Liver (tissue), 9 donors: ENCODE measurements around the gene DNM3. TPM values are rescaled to one million over a fixed set of nuclear protein-coding genes. Genes with fewer than 3 reads are reported as not detected.

Source experiments
- DNase-seq: peaks from one replicate; pipeline ENCODE4 v3.0.0-alpha.2; 2017; ENCODE audit warnings: low spot score
- H3K27ac ChIP-seq, 2 donors: one replicate each; pipeline ENCODE4 v1.7.0; 2013; ENCODE audit warnings: inconsistent platforms in 2 of 2, low read length in 2 of 2, control low read depth in 1 of 2, low read depth in 1 of 2, mild to moderate bottlenecking in 1 of 2
- H3K27me3 ChIP-seq, 4 donors: one replicate each; pipeline versions ENCODE4 v1.6.1 to v1.7.0; 2013; ENCODE audit warnings: low read length in 3 of 4, inconsistent platforms in 1 of 4, mild to moderate bottlenecking in 1 of 4, moderate library complexity in 1 of 4; ENCODE audit not compliant: control insufficient read depth in 4 of 4, insufficient read depth in 4 of 4
- H3K36me3 ChIP-seq, 4 donors: one replicate each; pipeline versions ENCODE4 v1.6.1 to v1.7.0; 2013; ENCODE audit warnings: low read length in 3 of 4, mild to moderate bottlenecking in 3 of 4, low read depth in 1 of 4, moderate library complexity in 1 of 4; ENCODE audit not compliant: control insufficient read depth in 4 of 4, insufficient read depth in 3 of 4
- H3K4me1 ChIP-seq, 4 donors: one replicate each; pipeline versions ENCODE4 v1.6.1 to v1.7.0; 2013; ENCODE audit warnings: low read length in 3 of 4, mild to moderate bottlenecking in 3 of 4, moderate library complexity in 1 of 4; ENCODE audit not compliant: control insufficient read depth in 4 of 4, insufficient read depth in 4 of 4
- H3K4me3 ChIP-seq, 3 donors: one replicate each; pipeline versions ENCODE4 v1.6.1 to v1.7.0; 2013; ENCODE audit warnings: low read length in 3 of 3, control low read depth in 1 of 3, low read depth in 1 of 3, mild to moderate bottlenecking in 1 of 3
- H3K9ac ChIP-seq, 2 donors: one replicate each; pipeline ENCODE4 v1.7.0; 2013; ENCODE audit warnings: low read length in 2 of 2, mild to moderate bottlenecking in 2 of 2, moderate library complexity in 2 of 2, control low read depth in 1 of 2, low read depth in 1 of 2
- H3K9me3 ChIP-seq, 4 donors: one replicate each; pipeline versions ENCODE4 v1.6.1 to v1.7.0; 2013; ENCODE audit warnings: low read length in 3 of 4; ENCODE audit not compliant: control insufficient read depth in 4 of 4
- EGR1 ChIP-seq, 2 donors: IDR thresholded peaks; 2 replicates each; pipeline ENCODE4 v1.6.1; 2016 to 2018; ENCODE audit warnings: antibody characterized with exemption in 2 of 2, low read depth in 2 of 2
- FOXA2 ChIP-seq: IDR thresholded peaks from 2 replicates; pipeline ENCODE4 v1.6.1; 2016; ENCODE audit warnings: antibody characterized with exemption
- GABPA ChIP-seq, 2 donors: IDR thresholded peaks in 1 of 2; conservative IDR thresholded peaks in 1 of 2; 2 replicates each; pipeline ENCODE4 v1.6.1; 2016; ENCODE audit warnings: antibody characterized with exemption in 2 of 2, mild to moderate bottlenecking in 1 of 2, moderate library complexity in 1 of 2
- HNF4A ChIP-seq, 2 donors: conservative IDR thresholded peaks; 2 replicates each; pipeline ENCODE4 v1.6.1; 2016; ENCODE audit warnings: antibody characterized with exemption in 2 of 2, mild to moderate bottlenecking in 2 of 2
- HNF4G ChIP-seq: IDR thresholded peaks from 2 replicates; pipeline ENCODE4 v1.6.1; 2016; ENCODE audit warnings: antibody characterized with exemption
- JUND ChIP-seq, 2 donors: IDR thresholded peaks; 2 replicates each; pipeline ENCODE4 v1.6.1; 2016; ENCODE audit warnings: antibody characterized with exemption in 2 of 2
- NR2F2 ChIP-seq: IDR thresholded peaks from 2 replicates; pipeline ENCODE4 v1.6.1; 2016; ENCODE audit warnings: antibody characterized with exemption
- SP1 ChIP-seq: IDR thresholded peaks from 2 replicates; pipeline ENCODE4 v1.6.1; 2018; ENCODE audit warnings: antibody characterized with exemption, mild to moderate bottlenecking
- TAF1 ChIP-seq: conservative IDR thresholded peaks from 2 replicates; pipeline ENCODE4 v1.6.1; 2016; ENCODE audit warnings: antibody characterized with exemption, mild to moderate bottlenecking
- YY1 ChIP-seq: IDR thresholded peaks from 2 replicates; pipeline ENCODE4 v1.6.1; 2016; ENCODE audit warnings: antibody characterized with exemption, mild to moderate bottlenecking
- WGBS: extraction: QIAGEN DNeasy Blood & Tissue Kit; methylation state at CpG from one replicate; pipeline ENCODE4 v1.1.7; 2013; 5-methylcytosine and 5-hydroxymethylcytosine counted together
- polyA plus RNA-seq, 2 donors: library from polyadenylated mRNA; stranded (reverse) in 1 of 2; unstranded in 1 of 2; fragments of 200-250 nt in 1 of 2; fragments of >200 nt in 1 of 2; fragmentation: Nextera tagmentation in 1 of 2; extraction: Ambion mirVana in 1 of 2; gene quantifications; one replicate each; pipeline versions ENCODE4 v1.2.1 to v1.2.3, GENCODE V29; 2013 to 2015
- total RNA-seq, 2 donors: library from RNA; depleted of rRNA; stranded (reverse); fragments of >200 nt; gene quantifications; one replicate each; pipeline ENCODE4 v1.2.3, GENCODE V29; 2014
- TF ChIP-seq, protein P1 (sequence below): fragments of 150-350 bp; IDR thresholded peaks from 2 replicates; pipeline ENCODE4 v1.5.1; 2017; ENCODE audit warnings: improper control_type of control experiment, low read depth, low read length; ENCODE audit not compliant: missing input control
- TF ChIP-seq, protein P2 (sequence below): IDR thresholded peaks from 2 replicates; pipeline ENCODE4 v1.6.1; 2016; ENCODE audit warnings: antibody characterized with exemption, mild to moderate bottlenecking
- TF ChIP-seq, protein P3 (sequence below): IDR thresholded peaks from 2 replicates; pipeline ENCODE4 v1.6.1; 2016; ENCODE audit warnings: antibody characterized with exemption
- TF ChIP-seq, protein P4 (sequence below): IDR thresholded peaks from 2 replicates; pipeline ENCODE4 v1.6.1; 2016; ENCODE audit warnings: antibody characterized with exemption
- TF ChIP-seq, protein P5 (sequence below): IDR thresholded peaks from 2 replicates; pipeline ENCODE4 v1.6.1; 2016; ENCODE audit warnings: antibody characterized with exemption
- donor health status: healthy.
- donor health status: healthy.
- donor health status: healthy.
- donor health status: healthy.
- donor health status: healthy.

DNM3 gene
- total and polyA plus RNA-seq, 4 donors: 0.08 to 3.2 (median 1.0) TPM

DNA sequence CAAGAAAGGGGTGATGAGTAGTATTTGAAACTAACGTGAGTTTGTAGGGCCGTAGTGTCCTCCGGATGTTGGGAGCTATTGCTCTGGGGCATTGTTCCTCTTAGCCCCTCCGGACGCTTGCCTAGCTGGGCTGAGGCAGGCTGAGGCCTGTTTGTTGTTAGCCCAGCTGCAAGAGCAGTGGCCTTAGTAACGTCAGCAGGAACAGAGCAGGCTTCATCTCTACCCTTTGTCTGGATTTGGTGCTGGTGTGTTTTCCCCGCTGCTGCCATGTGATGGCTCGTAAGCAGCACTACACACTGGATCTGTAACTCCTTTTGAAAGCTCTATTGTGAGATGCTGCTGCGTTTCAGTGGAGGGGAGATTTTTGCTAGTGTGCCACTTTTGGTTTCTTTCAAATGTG is 57.6 kb downstream of the DNM3 start:
- Histone ChIP-seq H3K27ac (no peak overlapping the region), H3K9ac (no peak overlapping the region), H3K4me1 (no peaks in the 10 kb centered on the region), H3K4me3 (no peak overlapping the region), H3K27me3 (no peaks in the 10 kb centered on the region), H3K36me3 (no peaks in the 10 kb centered on the region), H3K9me3 (peaks cover 0 to 2% (median 0%) of the 10 kb centered on the region in 4 donors)
- 80% methylated on average over 9 of the region's 9 CpGs for WGBS
- no peak for DNase-seq
- TF ChIP-seq, protein P1, sequence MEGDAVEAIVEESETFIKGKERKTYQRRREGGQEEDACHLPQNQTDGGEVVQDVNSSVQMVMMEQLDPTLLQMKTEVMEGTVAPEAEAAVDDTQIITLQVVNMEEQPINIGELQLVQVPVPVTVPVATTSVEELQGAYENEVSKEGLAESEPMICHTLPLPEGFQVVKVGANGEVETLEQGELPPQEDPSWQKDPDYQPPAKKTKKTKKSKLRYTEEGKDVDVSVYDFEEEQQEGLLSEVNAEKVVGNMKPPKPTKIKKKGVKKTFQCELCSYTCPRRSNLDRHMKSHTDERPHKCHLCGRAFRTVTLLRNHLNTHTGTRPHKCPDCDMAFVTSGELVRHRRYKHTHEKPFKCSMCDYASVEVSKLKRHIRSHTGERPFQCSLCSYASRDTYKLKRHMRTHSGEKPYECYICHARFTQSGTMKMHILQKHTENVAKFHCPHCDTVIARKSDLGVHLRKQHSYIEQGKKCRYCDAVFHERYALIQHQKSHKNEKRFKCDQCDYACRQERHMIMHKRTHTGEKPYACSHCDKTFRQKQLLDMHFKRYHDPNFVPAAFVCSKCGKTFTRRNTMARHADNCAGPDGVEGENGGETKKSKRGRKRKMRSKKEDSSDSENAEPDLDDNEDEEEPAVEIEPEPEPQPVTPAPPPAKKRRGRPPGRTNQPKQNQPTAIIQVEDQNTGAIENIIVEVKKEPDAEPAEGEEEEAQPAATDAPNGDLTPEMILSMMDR: no peak
- TF ChIP-seq EGR1 (IDR thresholded peaks at IDR 0.05; ENCODE audit: low read depth in 2 of 2): no peak
- TF ChIP-seq HNF4G: no peak
- no peak for TF ChIP-seq NR2F2

DNA sequence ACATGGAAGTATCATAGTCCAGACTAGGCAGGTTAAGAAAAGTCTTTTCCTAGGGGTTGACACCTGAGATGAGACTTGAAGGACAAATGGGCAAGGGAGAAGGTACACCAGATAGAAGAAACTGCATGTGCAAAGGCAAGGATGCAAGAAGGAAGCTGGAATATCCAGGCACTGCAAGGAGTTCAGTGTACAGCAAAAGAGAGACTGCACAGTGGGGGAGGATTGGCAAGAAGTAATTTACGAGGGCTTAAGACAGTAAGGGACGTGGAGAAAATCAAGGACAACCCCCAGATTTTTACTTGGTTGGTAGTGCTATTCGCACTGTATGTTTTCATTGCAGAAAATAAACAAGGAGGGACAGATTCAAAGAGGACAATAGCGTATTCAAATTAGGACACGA is 58.5 kb downstream of the DNM3 start:
- Histone ChIP-seq H3K4me1 (no peaks in the 10 kb centered on the region), H3K9me3 (no peaks in the 10 kb centered on the region), H3K27ac (no peak overlapping the region), H3K27me3 (no peaks in the 10 kb centered on the region), H3K9ac (no peak overlapping the region), H3K36me3 (no peaks in the 10 kb centered on the region), H3K4me3 (no peak overlapping the region)
- DNase-seq: no peak
- TF ChIP-seq HNF4G: no peak
- TF ChIP-seq SP1: no peak
- no peak for TF ChIP-seq YY1
- TF ChIP-seq FOXA2: no peak
- TF ChIP-seq, protein P1: no peak
- TF ChIP-seq GABPA (IDR thresholded peaks at IDR 0.05 in 1 of 2, conservative IDR thresholded peaks at IDR 0.05 in 1 of 2): no peak
- TF ChIP-seq, protein P2, sequence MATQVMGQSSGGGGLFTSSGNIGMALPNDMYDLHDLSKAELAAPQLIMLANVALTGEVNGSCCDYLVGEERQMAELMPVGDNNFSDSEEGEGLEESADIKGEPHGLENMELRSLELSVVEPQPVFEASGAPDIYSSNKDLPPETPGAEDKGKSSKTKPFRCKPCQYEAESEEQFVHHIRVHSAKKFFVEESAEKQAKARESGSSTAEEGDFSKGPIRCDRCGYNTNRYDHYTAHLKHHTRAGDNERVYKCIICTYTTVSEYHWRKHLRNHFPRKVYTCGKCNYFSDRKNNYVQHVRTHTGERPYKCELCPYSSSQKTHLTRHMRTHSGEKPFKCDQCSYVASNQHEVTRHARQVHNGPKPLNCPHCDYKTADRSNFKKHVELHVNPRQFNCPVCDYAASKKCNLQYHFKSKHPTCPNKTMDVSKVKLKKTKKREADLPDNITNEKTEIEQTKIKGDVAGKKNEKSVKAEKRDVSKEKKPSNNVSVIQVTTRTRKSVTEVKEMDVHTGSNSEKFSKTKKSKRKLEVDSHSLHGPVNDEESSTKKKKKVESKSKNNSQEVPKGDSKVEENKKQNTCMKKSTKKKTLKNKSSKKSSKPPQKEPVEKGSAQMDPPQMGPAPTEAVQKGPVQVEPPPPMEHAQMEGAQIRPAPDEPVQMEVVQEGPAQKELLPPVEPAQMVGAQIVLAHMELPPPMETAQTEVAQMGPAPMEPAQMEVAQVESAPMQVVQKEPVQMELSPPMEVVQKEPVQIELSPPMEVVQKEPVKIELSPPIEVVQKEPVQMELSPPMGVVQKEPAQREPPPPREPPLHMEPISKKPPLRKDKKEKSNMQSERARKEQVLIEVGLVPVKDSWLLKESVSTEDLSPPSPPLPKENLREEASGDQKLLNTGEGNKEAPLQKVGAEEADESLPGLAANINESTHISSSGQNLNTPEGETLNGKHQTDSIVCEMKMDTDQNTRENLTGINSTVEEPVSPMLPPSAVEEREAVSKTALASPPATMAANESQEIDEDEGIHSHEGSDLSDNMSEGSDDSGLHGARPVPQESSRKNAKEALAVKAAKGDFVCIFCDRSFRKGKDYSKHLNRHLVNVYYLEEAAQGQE: no peak
- TF ChIP-seq TAF1: no peak
- no peak for TF ChIP-seq HNF4A (conservative IDR thresholded peaks at IDR 0.05)
- TF ChIP-seq, protein P3, sequence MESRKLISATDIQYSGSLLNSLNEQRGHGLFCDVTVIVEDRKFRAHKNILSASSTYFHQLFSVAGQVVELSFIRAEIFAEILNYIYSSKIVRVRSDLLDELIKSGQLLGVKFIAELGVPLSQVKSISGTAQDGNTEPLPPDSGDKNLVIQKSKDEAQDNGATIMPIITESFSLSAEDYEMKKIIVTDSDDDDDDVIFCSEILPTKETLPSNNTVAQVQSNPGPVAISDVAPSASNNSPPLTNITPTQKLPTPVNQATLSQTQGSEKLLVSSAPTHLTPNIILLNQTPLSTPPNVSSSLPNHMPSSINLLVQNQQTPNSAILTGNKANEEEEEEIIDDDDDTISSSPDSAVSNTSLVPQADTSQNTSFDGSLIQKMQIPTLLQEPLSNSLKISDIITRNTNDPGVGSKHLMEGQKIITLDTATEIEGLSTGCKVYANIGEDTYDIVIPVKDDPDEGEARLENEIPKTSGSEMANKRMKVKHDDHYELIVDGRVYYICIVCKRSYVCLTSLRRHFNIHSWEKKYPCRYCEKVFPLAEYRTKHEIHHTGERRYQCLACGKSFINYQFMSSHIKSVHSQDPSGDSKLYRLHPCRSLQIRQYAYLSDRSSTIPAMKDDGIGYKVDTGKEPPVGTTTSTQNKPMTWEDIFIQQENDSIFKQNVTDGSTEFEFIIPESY: no peak
- TF ChIP-seq, protein P4, sequence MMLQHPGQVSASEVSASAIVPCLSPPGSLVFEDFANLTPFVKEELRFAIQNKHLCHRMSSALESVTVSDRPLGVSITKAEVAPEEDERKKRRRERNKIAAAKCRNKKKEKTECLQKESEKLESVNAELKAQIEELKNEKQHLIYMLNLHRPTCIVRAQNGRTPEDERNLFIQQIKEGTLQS: no peak
- TF ChIP-seq, protein P5, sequence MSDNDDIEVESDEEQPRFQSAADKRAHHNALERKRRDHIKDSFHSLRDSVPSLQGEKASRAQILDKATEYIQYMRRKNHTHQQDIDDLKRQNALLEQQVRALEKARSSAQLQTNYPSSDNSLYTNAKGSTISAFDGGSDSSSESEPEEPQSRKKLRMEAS: no peak
- no peak for TF ChIP-seq JUND (IDR thresholded peaks at IDR 0.05)
- TF ChIP-seq NR2F2: no peak
- 95% methylated on average over 5 of the region's 5 CpGs for WGBS
